HG02973 (cell line): ENCODE measurements around the gene TMTC2.
"Not testable (repeated sequence)": the region's sequence is repeated elsewhere in the genome, so short reads cannot be mapped to it uniquely, and the experiment has no call there.

Experiments used
- ATAC-seq: cut with Tn5 transposase; IDR thresholded peaks from one replicate; pipeline ENCODE4 v1.9.1; 2021; ENCODE audit warnings: moderate library complexity; ENCODE audit not compliant: unreplicated experiment

The TMTC2 gene

GRCh38 chr12:83059107-83059506, 372.4 kb downstream of the TMTC2 start:
- no peak for ATAC-seq

- ATAC-seq, result no peak
Measured at GRCh38 chr12:83065562-83065961, 378.9 kb downstream of the TMTC2 start.

- peak; percentile 92 for ATAC-seq
Measured at GRCh38 chr12:83067981-83068380, 381.3 kb downstream of the TMTC2 start.

- ATAC-seq, result no peak
Measured at GRCh38 chr12:83074358-83074894, 387.7 kb downstream of the TMTC2 start.

- no peak for ATAC-seq
Measured at GRCh38 chr12:83075471-83075870, 388.8 kb downstream of the TMTC2 start.

GRCh38 chr12:83077041-83077440, 390.3 kb downstream of the TMTC2 start:
- ATAC-seq, result no peak

- no peak for ATAC-seq
Measured at GRCh38 chr12:83082690-83083276, 396.1 kb downstream of the TMTC2 start.

- no peak for ATAC-seq
Measured at GRCh38 chr12:83083616-83084015, 396.9 kb downstream of the TMTC2 start.

- ATAC-seq, result no peak
Measured at GRCh38 chr12:83084516-83085234, 398.0 kb downstream of the TMTC2 start.

GRCh38 chr12:83086023-83086422, 399.3 kb downstream of the TMTC2 start:
- ATAC-seq, result no peak

- no peak for ATAC-seq
Measured at GRCh38 chr12:83089575-83089974, 402.9 kb downstream of the TMTC2 start.

GRCh38 chr12:83092129-83092528, 405.4 kb downstream of the TMTC2 start:
- ATAC-seq, result no peak

- ATAC-seq, result no peak
Measured at GRCh38 chr12:83092606-83093005, 405.9 kb downstream of the TMTC2 start.

GRCh38 chr12:83093426-83093825, 406.7 kb downstream of the TMTC2 start:
- ATAC-seq, result no peak

GRCh38 chr12:83097643-83098342, 411.1 kb downstream of the TMTC2 start:
- ATAC-seq, result no peak

GRCh38 chr12:83099436-83099835, 412.7 kb downstream of the TMTC2 start:
- no peak for ATAC-seq

GRCh38 chr12:83102499-83102898, 415.8 kb downstream of the TMTC2 start:
- no peak for ATAC-seq

GRCh38 chr12:83106873-83107272, 420.2 kb downstream of the TMTC2 start:
- no peak for ATAC-seq

- ATAC-seq, result no peak
Measured at GRCh38 chr12:83110424-83110823, 423.7 kb downstream of the TMTC2 start.

- no peak for ATAC-seq
Measured at GRCh38 chr12:83113945-83114344, 427.2 kb downstream of the TMTC2 start.

- ATAC-seq, result no peak
Measured at GRCh38 chr12:83114966-83115365, 428.3 kb downstream of the TMTC2 start.

GRCh38 chr12:83117926-83118325, 431.2 kb downstream of the TMTC2 start:
- not testable (repeated sequence) for ATAC-seq
